HL-60/S4 treated with phorbol 12-myristate 13-acetate at 8.2 ng/mL for 4 days and 3 days (cell line): ENCODE measurements around the gene RPL6.
"Not testable (repeated sequence)": the region's sequence is repeated elsewhere in the genome, so short reads cannot be mapped to it uniquely, and the experiment has no call there.

Experiments
- in situ Hi-C: fragments of 300-500 bp; cut with MboI; formaldehyde crosslinking; loops from 2 replicates; pipeline ENCODE4 v1.15.0; 2022; ENCODE audit warnings: low sequenced_read_pairs

Gene RPL6

GRCh38 chr12:112409064-112409905 lies at the start of gene RPL6:
RPL6 (minus strand) TSS chr12:112409605; CDS start chr12:112408656, 949 bp downstream.
- in situ Hi-C loops, result no loop called here

GRCh38 chr12:112458751-112459150 lies 49.3 kb upstream of the RPL6 start:
- in situ Hi-C loops, result no loop called here

DNA sequence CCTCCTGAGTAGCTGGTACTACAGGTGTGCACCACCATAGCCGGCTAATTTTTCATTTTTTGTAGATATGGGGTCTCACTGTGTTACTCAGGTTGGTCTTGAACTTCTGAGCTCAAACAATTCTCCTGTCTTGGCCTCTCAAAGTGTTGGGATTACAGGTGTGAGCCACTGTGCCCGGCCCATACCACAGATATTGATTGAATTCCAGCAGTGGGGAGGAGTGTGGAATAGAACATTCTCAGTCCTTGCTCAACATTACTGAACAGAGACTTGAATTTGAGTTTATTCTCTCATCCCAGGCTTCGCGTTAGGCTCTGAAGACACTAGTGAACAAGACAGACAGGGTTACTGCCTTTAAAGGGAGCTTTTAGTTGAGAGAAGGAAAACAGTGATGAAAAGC lies 48.9 kb upstream of the RPL6 start:
- in situ Hi-C loops, result no loop called here

GRCh38 chr12:112457142-112457541 lies 47.7 kb upstream of the RPL6 start:
- in situ Hi-C loops, result not testable (repeated sequence)

DNA sequence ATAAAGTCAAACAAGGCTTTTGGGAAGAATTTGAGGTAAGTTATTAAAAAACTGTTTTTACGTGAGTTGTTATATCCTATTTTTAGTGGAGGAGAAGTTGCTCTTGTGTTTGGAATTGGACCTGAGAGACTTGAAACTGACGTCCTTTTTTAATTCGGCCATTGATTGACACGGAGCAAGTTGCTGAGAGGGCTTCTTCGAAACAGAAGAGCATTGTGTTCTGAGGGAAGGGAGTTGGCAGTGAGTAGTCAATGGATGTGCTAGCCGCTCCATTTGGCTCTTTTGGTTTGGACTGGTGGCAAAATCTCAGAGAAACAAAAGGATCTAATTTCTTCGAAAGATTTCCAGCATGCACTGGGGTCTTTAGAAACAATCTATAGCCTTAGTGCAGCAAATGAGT lies 46.6 kb upstream of the RPL6 start:
- in situ Hi-C loops, result no loop called here

- in situ Hi-C loops, result no loop called here
Observed at GRCh38 chr12:112450725-112451124, 41.3 kb upstream of the RPL6 start.

GRCh38 chr12:112448165-112448564 lies 38.8 kb upstream of the RPL6 start:
- in situ Hi-C loops, result not testable (repeated sequence)

GRCh38 chr12:112447106-112447505 lies 37.7 kb upstream of the RPL6 start:
- in situ Hi-C loops, result no loop called here

DNA sequence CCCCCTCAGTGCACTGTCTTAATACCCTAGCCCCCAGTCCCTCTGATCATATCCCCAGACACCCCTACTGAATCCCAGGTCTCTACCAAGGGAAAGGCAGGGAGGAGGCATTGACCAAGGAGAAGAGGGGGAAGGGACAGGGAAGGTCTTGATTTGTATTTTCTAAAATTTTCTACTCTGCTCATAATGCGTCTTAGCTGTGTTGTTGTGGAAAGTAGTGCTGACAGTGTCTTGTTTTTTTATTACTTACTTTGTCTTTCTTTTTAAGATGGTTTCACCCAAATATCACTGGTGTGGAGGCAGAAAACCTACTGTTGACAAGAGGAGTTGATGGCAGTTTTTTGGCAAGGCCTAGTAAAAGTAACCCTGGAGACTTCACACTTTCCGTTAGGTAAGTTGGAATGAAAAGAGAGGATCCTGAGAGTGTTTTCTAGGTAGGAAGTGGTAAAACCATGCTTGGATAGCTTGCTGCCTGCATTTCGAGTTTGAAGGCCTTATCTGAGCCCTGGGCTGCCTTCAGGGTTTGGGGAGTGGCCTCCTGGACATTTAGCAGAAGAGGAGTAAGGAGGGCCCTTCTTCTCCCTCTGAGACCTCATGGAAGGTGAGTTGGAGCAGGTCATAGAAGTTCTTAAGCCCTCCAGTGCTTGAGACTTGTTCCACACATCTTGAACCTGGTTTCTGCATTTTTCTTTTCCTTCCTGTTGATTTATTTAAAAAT lies 36.8 kb upstream of the RPL6 start:
- in situ Hi-C loops, result no loop called here

DNA sequence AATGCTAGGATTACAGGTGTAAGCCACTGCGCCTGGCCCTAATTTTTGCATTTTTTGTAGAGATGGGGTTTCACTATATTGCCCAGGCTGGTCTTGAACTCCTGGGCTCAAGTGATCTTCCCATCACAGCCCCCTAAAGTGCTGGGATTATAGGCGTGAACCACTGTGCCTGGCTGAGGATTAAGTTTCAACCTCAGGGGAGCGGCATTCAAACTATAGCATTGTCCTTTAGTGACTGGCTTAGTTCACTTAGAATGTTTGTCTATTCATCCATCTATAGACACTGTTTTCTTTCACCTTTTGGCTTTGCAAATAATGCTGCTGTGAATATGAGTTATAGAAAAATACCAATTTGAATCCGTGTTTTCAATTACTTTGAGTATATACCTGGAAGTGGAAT lies 34.5 kb upstream of the RPL6 start:
- in situ Hi-C loops, result no loop called here

GRCh38 chr12:112440653-112441052 lies 31.2 kb upstream of the RPL6 start:
- in situ Hi-C loops, result not testable (repeated sequence)

- in situ Hi-C loops, result no loop called here
Observed at GRCh38 chr12:112439769-112440168, 30.4 kb upstream of the RPL6 start.

- in situ Hi-C loops, result not testable (repeated sequence)
Observed at GRCh38 chr12:112438645-112439044, 29.2 kb upstream of the RPL6 start.

DNA sequence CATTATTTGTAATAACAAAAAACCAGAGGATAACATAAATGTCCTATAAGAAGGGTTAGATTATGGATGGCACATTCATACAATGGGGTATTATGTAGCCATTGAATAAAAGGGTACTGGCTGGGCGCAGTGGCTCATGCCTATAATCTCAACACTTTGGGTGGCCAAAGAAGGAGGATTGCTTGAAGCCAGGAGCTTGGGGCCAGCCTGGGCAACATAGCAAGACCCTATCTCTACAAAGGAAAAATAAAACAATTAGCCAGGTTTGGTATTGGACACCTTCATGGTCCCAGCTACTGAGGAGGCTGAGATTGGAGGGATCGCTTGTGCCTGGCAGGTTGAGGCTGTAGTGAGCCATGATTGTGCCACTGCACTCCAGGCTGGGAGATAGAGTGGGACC lies 24.1 kb upstream of the RPL6 start:
- in situ Hi-C loops, result no loop called here

DNA sequence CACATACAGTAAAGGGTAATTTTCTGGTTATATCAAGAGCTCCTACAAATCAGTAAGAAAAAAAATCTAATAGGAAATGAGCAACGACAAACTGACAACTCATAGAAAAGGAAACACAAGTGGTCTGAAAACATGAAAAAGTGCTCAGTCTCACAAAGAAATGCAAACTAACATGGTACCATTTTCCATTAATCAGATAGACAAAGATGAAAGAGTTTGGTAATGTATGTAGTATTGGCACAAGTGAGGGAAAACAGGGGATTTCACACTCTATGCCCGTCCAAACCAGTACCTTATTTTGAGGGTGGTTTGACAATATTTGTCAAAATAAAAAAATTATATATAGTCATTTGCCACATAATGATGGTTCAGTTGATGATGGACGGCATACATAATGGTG lies 22.6 kb upstream of the RPL6 start:
- in situ Hi-C loops, result no loop called here

DNA sequence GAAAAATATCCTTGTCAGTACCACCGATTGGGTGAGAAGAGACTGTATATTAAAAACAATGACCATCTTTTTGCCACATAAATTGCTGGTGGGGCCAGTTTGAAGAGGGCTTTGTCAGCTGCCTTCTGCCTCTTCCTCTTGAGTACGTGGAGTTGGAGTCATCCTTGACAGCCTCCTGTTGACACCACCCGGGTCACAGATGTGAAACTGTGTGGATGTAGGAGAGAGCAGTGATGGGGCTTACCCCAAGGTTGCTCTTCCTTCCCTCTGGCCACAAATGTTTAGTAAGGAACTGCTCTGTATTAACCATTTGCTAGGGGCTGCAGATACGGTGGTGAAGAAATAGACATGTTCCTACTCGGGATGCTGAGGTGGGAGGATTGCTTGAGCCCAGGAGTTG lies 21.5 kb upstream of the RPL6 start:
- in situ Hi-C loops, result no loop called here

- in situ Hi-C loops, result no loop called here
Observed at GRCh38 chr12:112427760-112428159, 18.4 kb upstream of the RPL6 start.

DNA sequence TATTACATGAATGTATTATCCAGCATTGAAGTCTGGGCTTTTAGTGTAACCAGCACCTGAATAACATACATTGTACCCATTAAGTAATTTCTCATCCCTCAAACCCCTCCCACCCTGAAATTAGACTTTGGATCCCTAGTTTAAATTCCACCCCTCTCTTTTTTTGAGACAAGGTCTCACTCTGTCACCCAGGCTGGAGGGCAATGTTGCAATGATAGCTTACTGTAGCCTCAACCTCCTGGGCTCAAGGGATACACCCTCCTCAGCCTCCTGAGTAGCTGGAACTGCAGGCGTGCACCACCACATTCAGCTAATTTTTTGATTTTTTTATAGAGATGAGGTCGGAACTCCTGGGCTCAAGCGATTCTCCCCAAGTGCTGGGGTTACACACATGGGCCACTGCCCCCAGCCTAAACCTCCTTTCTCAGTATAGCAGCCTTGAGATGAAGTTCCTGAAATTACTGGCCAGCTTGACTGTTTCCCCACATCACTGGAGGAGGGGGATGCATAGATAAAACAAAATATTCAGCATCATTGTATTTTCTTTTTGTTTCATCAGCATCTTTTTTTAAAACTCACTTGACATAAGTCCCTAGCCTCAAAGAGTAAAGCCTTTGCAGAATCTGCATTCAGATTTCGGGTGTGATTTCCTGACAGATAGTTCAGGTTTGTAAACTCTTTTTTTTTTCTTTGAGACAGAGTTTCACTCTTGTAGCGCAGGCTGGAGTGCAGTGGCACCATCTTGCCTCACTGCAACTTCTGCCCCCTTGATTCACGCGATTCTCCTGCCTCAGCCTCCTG lies 16.4 kb upstream of the RPL6 start:
- in situ Hi-C loops, result no loop called here

- in situ Hi-C loops, result no loop called here
Observed at GRCh38 chr12:112424126-112424525, 14.7 kb upstream of the RPL6 start.

GRCh38 chr12:112422531-112422930 lies 13.1 kb upstream of the RPL6 start:
- in situ Hi-C loops, result no loop called here

- in situ Hi-C loops, result no loop called here
Observed at GRCh38 chr12:112421363-112421762, 12.0 kb upstream of the RPL6 start.
